Measurements from ENCODE around the gene HIGD1C.
"Not testable (repeated sequence)": the region's sequence is repeated elsewhere in the genome, so short reads cannot be mapped to it uniquely, and the experiment has no call there.

DNA sequence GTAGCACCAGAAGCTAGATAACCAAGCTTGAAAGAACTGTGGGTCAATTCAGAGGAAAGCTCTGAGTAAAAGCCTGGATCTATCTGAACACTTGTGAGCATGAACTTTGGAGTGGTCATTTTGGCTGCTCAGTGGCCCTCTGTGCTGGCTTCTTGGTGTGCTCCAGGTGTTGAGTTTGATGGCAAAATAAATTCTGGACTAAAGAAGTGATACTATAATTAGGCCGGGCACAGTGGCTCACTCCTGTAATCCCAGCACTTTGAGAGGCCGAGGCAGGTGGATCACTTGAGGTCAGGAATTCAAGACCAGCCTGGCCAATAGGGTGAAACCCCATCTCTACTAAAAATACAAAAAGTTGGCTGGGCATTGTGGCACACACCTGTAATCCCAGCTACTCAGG, 2.4 kb downstream of the HIGD1C start:
- TF ChIP-seq, protein P1, sequence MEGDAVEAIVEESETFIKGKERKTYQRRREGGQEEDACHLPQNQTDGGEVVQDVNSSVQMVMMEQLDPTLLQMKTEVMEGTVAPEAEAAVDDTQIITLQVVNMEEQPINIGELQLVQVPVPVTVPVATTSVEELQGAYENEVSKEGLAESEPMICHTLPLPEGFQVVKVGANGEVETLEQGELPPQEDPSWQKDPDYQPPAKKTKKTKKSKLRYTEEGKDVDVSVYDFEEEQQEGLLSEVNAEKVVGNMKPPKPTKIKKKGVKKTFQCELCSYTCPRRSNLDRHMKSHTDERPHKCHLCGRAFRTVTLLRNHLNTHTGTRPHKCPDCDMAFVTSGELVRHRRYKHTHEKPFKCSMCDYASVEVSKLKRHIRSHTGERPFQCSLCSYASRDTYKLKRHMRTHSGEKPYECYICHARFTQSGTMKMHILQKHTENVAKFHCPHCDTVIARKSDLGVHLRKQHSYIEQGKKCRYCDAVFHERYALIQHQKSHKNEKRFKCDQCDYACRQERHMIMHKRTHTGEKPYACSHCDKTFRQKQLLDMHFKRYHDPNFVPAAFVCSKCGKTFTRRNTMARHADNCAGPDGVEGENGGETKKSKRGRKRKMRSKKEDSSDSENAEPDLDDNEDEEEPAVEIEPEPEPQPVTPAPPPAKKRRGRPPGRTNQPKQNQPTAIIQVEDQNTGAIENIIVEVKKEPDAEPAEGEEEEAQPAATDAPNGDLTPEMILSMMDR (IDR thresholded peaks at IDR 0.05) = not testable (repeated sequence)
- TF ChIP-seq POLR2A (IDR thresholded peaks at IDR 0.05) = not testable (repeated sequence)
